Activated CD4-positive, alpha-beta T cell treated with anti-CD3 and anti-CD28 coated beads for 48 hours (primary cell): Measurements from ENCODE around the gene IMMP2L.
"Not testable (repeated sequence)": the region's sequence is repeated elsewhere in the genome, so short reads cannot be mapped to it uniquely, and the experiment has no call there.

Experiments used
- DNase-seq: peaks from one replicate; pipeline ENCODE4 v3.0.0-alpha.2; 2020

Gene IMMP2L

GRCh38 chr7:111554086-111554485 is 8.2 kb downstream of the IMMP2L start:
- DNase-seq, result no peak

- DNase-seq, result no peak
Measured at GRCh38 chr7:111541067-111541466, 21.2 kb downstream of the IMMP2L start.

GRCh38 chr7:111540199-111540815 is 22.0 kb downstream of the IMMP2L start:
- DNase-seq, result no peak

GRCh38 chr7:111537134-111537533 is 25.2 kb downstream of the IMMP2L start:
- DNase-seq, result no peak

GRCh38 chr7:111535142-111535870 is 27.0 kb downstream of the IMMP2L start:
- DNase-seq, result no peak

GRCh38 chr7:111532625-111533024 is 29.7 kb downstream of the IMMP2L start:
- DNase-seq, result no peak

- no peak for DNase-seq
Measured at GRCh38 chr7:111531993-111532392, 30.3 kb downstream of the IMMP2L start.

- DNase-seq, result no peak
Measured at GRCh38 chr7:111530356-111530668, 32.0 kb downstream of the IMMP2L start.

GRCh38 chr7:111529507-111530355 is 32.6 kb downstream of the IMMP2L start:
- no peak for DNase-seq

- no peak for DNase-seq
Measured at GRCh38 chr7:111528331-111528730, 34.0 kb downstream of the IMMP2L start.

- no peak for DNase-seq
Measured at GRCh38 chr7:111527545-111527944, 34.7 kb downstream of the IMMP2L start.

- no peak for DNase-seq
Measured at GRCh38 chr7:111525100-111525499, 37.2 kb downstream of the IMMP2L start.

- DNase-seq, result no peak
Measured at GRCh38 chr7:111521660-111522059, 40.6 kb downstream of the IMMP2L start.

- DNase-seq, result no peak
Measured at GRCh38 chr7:111518264-111518663, 44.0 kb downstream of the IMMP2L start.

- no peak for DNase-seq
Measured at GRCh38 chr7:111517549-111517951, 44.7 kb downstream of the IMMP2L start.

GRCh38 chr7:111516612-111517011 is 45.7 kb downstream of the IMMP2L start:
- no peak for DNase-seq

GRCh38 chr7:111513566-111513965 is 48.7 kb downstream of the IMMP2L start:
- DNase-seq, result no peak

GRCh38 chr7:111511845-111512244 is 50.4 kb downstream of the IMMP2L start:
- DNase-seq, result no peak

- DNase-seq, result no peak
Measured at GRCh38 chr7:111510584-111511378, 51.5 kb downstream of the IMMP2L start.

- no peak for DNase-seq
Measured at GRCh38 chr7:111510062-111510461, 52.2 kb downstream of the IMMP2L start.

GRCh38 chr7:111509288-111509687 is 53.0 kb downstream of the IMMP2L start:
- DNase-seq, result no peak

- DNase-seq, result no peak
Measured at GRCh38 chr7:111508387-111508786, 53.9 kb downstream of the IMMP2L start.

- DNase-seq, result not testable (repeated sequence)
Measured at GRCh38 chr7:111505422-111505821, 56.9 kb downstream of the IMMP2L start.
